Fibroblast of lung (primary cell): Measurements from ENCODE around the gene PFKP. TPM values are rescaled to one million over a fixed set of nuclear protein-coding genes. Genes with fewer than 3 reads are reported as not detected.

Experiments
- DNase-seq, 2 donors: peaks; one replicate each; pipeline versions ENCODE4 v3.0.0 to v3.0.0-alpha.2; 2010; ENCODE audit warnings: low read depth in 2 of 2
- H2AFZ ChIP-seq: 2 replicates; pipeline ENCODE4 v1.5.1; 2012; ENCODE audit warnings: low read length, control low read depth, inconsistent platforms
- H3K27ac ChIP-seq: 2 replicates; pipeline ENCODE4 v1.5.1; 2011; ENCODE audit warnings: low read length, control low read depth; ENCODE audit not compliant: insufficient read depth
- H3K27me3 ChIP-seq: 2 replicates; pipeline ENCODE4 v1.5.1; 2011; ENCODE audit warnings: mild to moderate bottlenecking, low read length; ENCODE audit not compliant: control insufficient read depth, insufficient read depth
- H3K36me3 ChIP-seq: 2 replicates; pipeline ENCODE4 v1.5.1; 2011; ENCODE audit warnings: low read length; ENCODE audit not compliant: control insufficient read depth, insufficient read depth
- H3K4me1 ChIP-seq: 2 replicates; pipeline ENCODE4 v1.5.1; 2011; ENCODE audit warnings: low read length; ENCODE audit not compliant: control insufficient read depth, insufficient read depth; ENCODE audit errors: extremely low read depth
- H3K4me2 ChIP-seq: 2 replicates; pipeline ENCODE4 v1.5.1; 2011; ENCODE audit warnings: low read length, control low read depth; ENCODE audit not compliant: insufficient read depth; ENCODE audit errors: extremely low read depth
- H3K4me3 ChIP-seq, 4 experiments: fragments of 200-600 bp in 1 of 4; sonication (generic) in 1 of 4; replicated peaks in 1 of 4; 2 replicates each; pipeline ENCODE4 v1.5.1; 2011 to 2016; ENCODE audit warnings: low read length in 4 of 4, low read depth in 3 of 4, mild to moderate bottlenecking in 3 of 4, control low read depth in 2 of 4, inconsistent platforms in 1 of 4, mixed read lengths in 1 of 4; ENCODE audit not compliant: insufficient read depth in 1 of 4; ENCODE audit errors: control extremely low read depth in 1 of 4
- H3K79me2 ChIP-seq: 2 replicates; pipeline ENCODE4 v1.5.1; 2012; ENCODE audit warnings: mild to moderate bottlenecking, low read length, inconsistent platforms; ENCODE audit not compliant: control insufficient read depth, insufficient read depth
- H3K9ac ChIP-seq: 2 replicates; pipeline ENCODE4 v1.5.1; 2011; ENCODE audit warnings: mild to moderate bottlenecking, low read length, control low read depth; ENCODE audit not compliant: insufficient read depth
- H3K9me3 ChIP-seq: 2 replicates; pipeline ENCODE4 v1.5.1; 2012; ENCODE audit warnings: low read depth, low read length; ENCODE audit not compliant: control insufficient read depth, insufficient read depth
- H4K20me1 ChIP-seq: 2 replicates; pipeline ENCODE4 v1.5.1; 2011; ENCODE audit warnings: low read length; ENCODE audit not compliant: control insufficient read depth, insufficient read depth; ENCODE audit errors: extremely low read depth
- CTCF ChIP-seq, 2 donors: IDR thresholded peaks in 1 of 2; conservative IDR thresholded peaks in 1 of 2; 1 replicate in 1 of 2; 2 replicates in 1 of 2; pipeline ENCODE4 v1.5.1; 2011 to 2012; ENCODE audit warnings: low read length in 2 of 2, control low read depth in 1 of 2, inconsistent platforms in 1 of 2, low read depth in 1 of 2, mild to moderate bottlenecking in 1 of 2
- EZH2 ChIP-seq: IDR thresholded peaks from 2 replicates; pipeline ENCODE4 v1.5.1; 2012; ENCODE audit warnings: low read length, control low read depth, mild to moderate bottlenecking; ENCODE audit errors: missing control alignments
- polyA plus RNA-seq, 2 donors: library from polyadenylated mRNA; depleted of rRNA in 1 of 2; stranded (reverse) in 1 of 2; unstranded in 1 of 2; fragments of >200 nt; gene quantifications; 2 replicates each; pipeline ENCODE4 v1.2.1, GENCODE V29; 2011 to 2012; ENCODE audit warnings: missing spikeins in 1 of 2
- total RNA-seq: library from RNA; depleted of rRNA; stranded (reverse); fragments of >200 nt; gene quantifications from 2 replicates; pipeline ENCODE4 v1.2.1, GENCODE V29; 2014

The PFKP gene
- total and polyA plus RNA-seq, 2 donors (not counting 1 experiment from before 2014, with no cell fraction given), result 74.3 to 90.3 TPM

- Histone ChIP-seq H3K36me3 (no peaks in the 10 kb centered on the region), H3K27me3 (no peaks in the 10 kb centered on the region), H4K20me1 (no peaks in the 10 kb centered on the region), H3K4me2 (no peak overlapping the region), H3K4me1 (peaks cover 6% of the 10 kb centered on the region), H2AFZ (no peak overlapping the region), H3K27ac (no peak overlapping the region), H3K9ac (no peak overlapping the region), H3K79me2 (no peaks in the 10 kb centered on the region), H3K4me3 (no peak overlapping the region), H3K9me3 (no peaks in the 10 kb centered on the region)
- TF ChIP-seq EZH2, result no peak
- TF ChIP-seq CTCF (conservative IDR thresholded peaks at IDR 0.05 in 1 of 2, IDR thresholded peaks at IDR 0.05 in 1 of 2; ENCODE audit: low read depth in 1 of 2, low read length in 2 of 2), result no peak
- DNase-seq, result no peak
Measured at GRCh38 chr10:3053155-3053554, 14.2 kb upstream of the PFKP start.

GRCh38 chr10:3054183-3054850, 13.0 kb upstream of the PFKP start:
- Histone ChIP-seq H2AFZ (peak overlapping the region; percentile 34), H3K4me3 (no peak overlapping the region), H3K4me2 (no peak overlapping the region), H3K9ac (no peak overlapping the region), H3K27me3 (no peaks in the 10 kb centered on the region), H3K9me3 (no peaks in the 10 kb centered on the region), H3K79me2 (no peaks in the 10 kb centered on the region), H3K27ac (no peak overlapping the region), H3K4me1 (no peaks in the 10 kb centered on the region), H3K36me3 (no peaks in the 10 kb centered on the region), H4K20me1 (no peaks in the 10 kb centered on the region)
- no peak for DNase-seq
- no peak for TF ChIP-seq EZH2
- TF ChIP-seq CTCF (conservative IDR thresholded peaks at IDR 0.05 in 1 of 2, IDR thresholded peaks at IDR 0.05 in 1 of 2; ENCODE audit: low read depth in 1 of 2, low read length in 2 of 2), result no peak

- H3K36me3 ChIP-seq, result no peaks in the 10 kb centered on the region
- H3K4me1 ChIP-seq, result no peaks in the 10 kb centered on the region
- H3K27ac ChIP-seq, result no peak overlapping the region
- no peak for DNase-seq
- H3K79me2 ChIP-seq, result no peaks in the 10 kb centered on the region
- H3K4me3 ChIP-seq, result no peak overlapping the region
- H4K20me1 ChIP-seq, result no peaks in the 10 kb centered on the region
- no peak for TF ChIP-seq EZH2
- no peak for TF ChIP-seq CTCF (conservative IDR thresholded peaks at IDR 0.05 in 1 of 2, IDR thresholded peaks at IDR 0.05 in 1 of 2; ENCODE audit: low read depth in 1 of 2, low read length in 2 of 2)
- no peak overlapping the region for H3K9ac ChIP-seq
- no peaks in the 10 kb centered on the region for H3K27me3 ChIP-seq
- no peaks in the 10 kb centered on the region for H3K9me3 ChIP-seq
- H3K4me2 ChIP-seq, result no peak overlapping the region
- no peak overlapping the region for H2AFZ ChIP-seq
Measured at GRCh38 chr10:3054851-3055199, 12.5 kb upstream of the PFKP start.
